Measurements from ENCODE around the gene ARL8B.

DNA sequence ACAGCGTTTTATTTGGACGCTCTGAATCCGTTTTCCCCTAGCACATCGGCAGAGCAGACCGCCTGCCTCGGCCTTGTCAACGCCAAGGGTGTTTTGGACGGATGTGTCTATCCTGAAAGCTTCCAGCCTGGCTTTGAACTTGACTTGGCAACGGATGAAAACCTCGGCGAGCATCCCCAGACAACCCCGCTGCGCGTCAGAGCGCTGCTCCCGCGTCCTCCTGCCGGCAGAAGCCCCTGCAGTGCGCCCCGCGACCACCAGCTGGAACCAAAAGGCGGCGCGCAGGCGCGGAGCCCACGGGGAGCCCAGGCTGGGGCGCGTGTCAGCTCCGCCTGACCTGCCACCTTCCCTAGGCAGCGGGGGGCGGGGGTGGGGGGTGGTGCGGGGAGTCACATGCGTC lies 26.2 kb upstream of the ARL8B start:
- no peak for TF ChIP-seq EZH2 (IDR thresholded peaks at IDR 0.05; ENCODE audit: insufficient read depth, poor library complexity, severe bottlenecking)
- TF ChIP-seq EZH2phosphoT487 (IDR thresholded peaks at IDR 0.05; ENCODE audit: insufficient read depth, low read depth): no peak
